Activated naive CD4-positive, alpha-beta T cell treated with Interleukin-2 at 50 U/mL for 16 hours (primary cell): ENCODE measurements around the gene IGFBP1.
A peak's percentile ranks its signal among the peaks of the same experiment; 100 is the strongest.

ENCODE experiments used
- DNase-seq: peaks from one replicate; pipeline ENCODE4 v3.0.0-alpha.2; 2020

The IGFBP1 gene

GRCh38 chr7:45909561-45909960 lies 21.3 kb downstream of the IGFBP1 start:
- DNase-seq = no peak

- DNase-seq = no peak
These were observed 22.6 kb downstream of the IGFBP1 start for GRCh38 chr7:45910855-45911254.

DNA sequence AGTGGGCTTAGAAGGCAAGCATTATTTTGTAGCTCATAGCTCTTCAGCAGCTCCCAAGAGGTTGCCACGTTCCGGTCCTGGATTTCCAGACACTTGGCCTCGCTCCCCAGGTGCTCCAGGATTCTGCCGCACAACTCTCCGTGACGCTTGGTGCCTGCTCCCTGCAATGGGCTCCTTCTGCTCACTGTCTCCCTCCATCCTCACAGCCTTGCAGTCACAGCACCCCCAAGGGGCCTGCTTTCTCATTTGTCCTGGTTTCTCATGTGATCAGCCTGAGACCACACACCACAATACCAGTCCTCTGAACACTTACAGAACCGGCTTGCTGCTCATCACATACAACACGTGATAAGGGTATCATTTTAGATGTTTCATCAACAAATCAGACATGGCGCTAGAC lies 23.0 kb downstream of the IGFBP1 start:
- no peak for DNase-seq

DNA sequence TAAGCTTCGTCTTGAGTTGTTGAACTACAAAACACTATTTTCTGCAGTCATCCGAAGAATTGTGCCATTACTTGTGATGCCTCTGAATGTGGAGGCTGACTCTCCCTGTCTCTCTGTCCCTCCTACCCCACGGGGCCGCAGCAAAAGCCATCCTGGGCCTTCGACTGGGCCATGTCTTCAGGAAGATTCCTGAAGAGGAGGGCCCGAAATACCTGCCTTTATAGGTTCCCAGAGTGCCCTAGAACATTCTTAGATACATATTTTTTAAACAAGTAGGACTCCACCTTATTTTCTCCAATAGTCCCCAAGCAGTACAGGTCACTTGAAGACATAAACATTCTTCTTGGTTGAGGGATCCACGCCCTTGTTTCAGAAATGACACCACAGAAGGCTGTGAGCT lies 24.7 kb downstream of the IGFBP1 start:
- DNase-seq = no peak

GRCh38 chr7:45914911-45915310 lies 26.6 kb downstream of the IGFBP1 start:
- no peak for DNase-seq

GRCh38 chr7:45915606-45916005 lies 27.3 kb downstream of the IGFBP1 start:
- DNase-seq = no peak

- DNase-seq = no peak
These were observed 28.8 kb downstream of the IGFBP1 start for GRCh38 chr7:45917064-45917463.

DNA sequence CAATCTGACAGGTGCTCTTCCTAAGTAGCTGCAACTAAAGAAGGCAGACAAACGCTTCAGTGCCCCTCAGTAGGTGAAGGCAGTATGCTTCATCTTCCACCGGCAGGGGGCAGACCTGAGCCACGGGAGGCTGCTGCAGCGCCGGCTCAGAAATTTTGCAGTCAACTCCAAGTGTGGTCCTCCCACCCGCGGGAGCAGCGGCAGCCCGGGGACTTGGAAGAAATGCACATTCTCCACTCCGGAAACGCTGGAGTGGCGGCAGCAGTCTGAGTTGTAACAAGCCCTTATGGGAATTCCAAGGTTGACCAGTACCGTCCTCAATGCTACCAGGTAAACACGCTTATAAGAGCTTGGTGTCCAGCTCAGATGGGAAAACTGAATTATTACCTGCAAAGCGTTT lies 29.4 kb downstream of the IGFBP1 start:
- DNase-seq = peak; percentile 76

DNA sequence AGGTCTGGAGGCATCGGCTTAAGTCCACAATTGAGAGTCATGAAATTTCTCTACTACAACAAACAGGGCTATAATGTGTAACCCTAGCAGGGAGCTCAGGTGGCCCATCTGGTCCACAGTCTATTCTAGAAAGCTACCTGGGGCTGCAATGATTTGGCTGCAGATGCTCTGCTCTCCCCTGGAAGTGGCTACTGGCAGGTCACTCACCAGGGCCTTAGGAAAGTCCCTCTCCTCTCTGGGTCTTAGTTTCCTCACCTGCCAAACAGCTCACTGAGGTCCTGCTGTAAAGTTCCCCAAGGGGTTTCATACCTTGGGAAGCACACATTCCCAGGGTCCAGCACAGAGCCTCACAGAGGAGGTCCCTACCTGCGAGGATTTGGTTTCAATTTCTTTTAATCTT lies 30.3 kb downstream of the IGFBP1 start:
- no peak for DNase-seq

DNA sequence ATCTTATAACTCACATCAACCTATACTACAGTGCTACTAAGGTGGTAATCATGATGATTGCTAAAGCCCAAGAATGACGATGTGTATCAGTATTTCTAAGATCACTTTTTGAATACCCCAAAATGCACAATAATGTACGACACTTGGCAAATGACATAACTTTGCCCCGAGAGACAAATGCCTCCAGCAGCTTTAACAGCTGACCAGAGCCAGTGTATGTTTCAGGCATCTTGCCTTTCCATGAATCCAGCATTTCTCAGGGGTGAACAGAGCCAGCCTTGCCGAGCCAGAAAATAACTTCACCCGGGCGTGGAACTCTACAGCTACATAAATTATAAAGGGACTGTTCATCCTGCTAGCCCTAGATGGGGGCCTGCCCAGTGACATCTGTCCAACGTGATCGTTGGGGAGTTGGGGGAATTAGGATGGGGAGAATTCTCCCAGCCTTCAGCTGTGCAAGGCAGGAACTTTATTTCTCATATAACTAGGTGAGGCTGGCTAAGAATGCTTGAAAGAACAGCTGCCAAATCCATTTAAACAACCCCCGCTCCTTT lies 31.0 kb downstream of the IGFBP1 start:
- no peak for DNase-seq

- no peak for DNase-seq
These were observed 31.7 kb downstream of the IGFBP1 start for GRCh38 chr7:45919993-45920459.

DNA sequence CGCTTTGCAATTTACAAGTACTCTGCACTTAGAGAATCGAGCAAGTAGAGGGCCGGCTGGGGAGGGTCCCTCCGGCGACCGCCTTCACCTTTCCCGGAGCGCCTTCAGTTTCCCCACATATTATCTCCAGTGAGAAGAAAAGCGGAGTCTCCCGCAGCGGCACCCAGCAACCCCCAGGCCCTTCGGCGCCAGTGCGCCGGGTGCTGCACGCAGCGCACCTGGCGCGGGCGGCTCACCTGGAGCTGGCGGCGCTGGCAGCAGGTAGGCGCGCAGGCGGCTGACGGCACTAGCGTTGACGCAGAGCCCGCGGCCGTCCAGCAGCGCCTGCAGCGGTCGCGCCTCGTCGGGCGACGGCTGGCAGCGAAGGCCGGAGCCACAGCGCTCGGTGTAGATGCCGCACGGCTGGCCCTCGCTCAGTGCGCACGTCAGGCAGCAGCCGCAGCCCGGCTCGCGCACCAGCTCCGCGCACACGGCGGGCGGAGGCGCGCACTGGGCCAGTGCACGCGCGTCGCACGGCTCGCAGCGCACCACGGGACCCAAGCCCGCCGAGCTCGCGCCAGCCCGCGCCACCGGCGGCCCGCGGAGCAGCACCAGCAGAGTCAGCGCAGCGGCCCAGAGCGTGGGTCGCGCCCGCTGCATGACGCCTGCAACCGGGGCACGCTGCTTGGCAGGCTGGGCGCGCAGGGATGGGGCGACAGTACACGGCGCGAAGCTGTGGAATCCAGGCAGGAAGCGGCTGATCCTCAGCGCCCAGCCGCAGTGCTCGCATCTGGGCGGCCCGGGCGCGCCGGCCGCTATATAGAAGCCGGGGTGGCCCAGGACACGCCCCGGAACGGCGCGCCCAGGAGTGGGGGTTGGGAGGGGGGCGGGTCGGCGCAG lies 32.5 kb downstream of the IGFBP1 start, which contains the start of gene IGFBP3:
Gene IGFBP3, minus strand, starts transcription at position 771 of the 879 bp plus-strand sequence. Its CDS starts 132 bp downstream, at position 639.
- peak; percentile 13 for DNase-seq

GRCh38 chr7:45921381-45921698 lies 33.1 kb downstream of the IGFBP1 start:
- no peak for DNase-seq

DNA sequence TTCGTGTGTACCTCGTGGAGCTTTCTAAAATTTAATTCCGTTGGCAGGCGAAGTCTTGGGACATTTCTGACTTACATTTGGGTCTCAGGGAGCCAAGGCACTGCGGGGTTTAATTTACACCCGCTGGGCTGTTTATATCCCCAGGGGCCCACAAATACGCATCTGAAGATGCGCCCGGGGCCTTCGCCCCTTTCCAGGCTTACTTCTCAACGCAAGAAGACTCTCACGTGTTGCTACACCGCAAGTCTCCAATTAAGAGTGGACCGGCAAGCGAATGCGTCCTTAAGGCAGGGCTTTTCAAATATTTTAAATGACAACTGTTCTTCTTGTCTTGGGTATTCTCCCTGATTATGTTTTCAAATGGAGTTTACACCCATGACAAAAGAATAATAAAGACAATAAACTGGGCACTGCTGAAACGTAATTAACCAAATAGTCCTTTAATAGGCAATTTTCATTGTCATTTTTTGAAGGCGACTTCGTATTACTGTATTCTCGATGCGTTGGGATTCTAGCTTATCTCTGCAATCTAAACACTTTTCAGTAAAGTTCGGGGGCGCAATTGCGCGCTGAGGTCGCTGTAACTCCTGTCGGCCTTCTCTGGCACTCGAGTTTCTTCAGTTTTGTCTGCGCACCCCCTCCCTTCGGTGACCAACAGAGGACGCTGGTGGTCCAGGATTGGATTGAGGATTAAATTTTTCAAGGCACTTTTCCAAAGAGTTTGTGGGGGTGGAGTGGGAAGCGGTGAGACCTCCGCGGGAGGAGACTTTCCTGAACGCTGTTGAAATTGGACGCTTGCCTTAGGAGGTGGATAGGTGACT lies 33.6 kb downstream of the IGFBP1 start:
- no peak for DNase-seq

GRCh38 chr7:45922810-45923209 lies 34.5 kb downstream of the IGFBP1 start:
- DNase-seq = no peak

GRCh38 chr7:45923290-45923689 lies 35.0 kb downstream of the IGFBP1 start:
- peak; percentile 54 for DNase-seq

DNA sequence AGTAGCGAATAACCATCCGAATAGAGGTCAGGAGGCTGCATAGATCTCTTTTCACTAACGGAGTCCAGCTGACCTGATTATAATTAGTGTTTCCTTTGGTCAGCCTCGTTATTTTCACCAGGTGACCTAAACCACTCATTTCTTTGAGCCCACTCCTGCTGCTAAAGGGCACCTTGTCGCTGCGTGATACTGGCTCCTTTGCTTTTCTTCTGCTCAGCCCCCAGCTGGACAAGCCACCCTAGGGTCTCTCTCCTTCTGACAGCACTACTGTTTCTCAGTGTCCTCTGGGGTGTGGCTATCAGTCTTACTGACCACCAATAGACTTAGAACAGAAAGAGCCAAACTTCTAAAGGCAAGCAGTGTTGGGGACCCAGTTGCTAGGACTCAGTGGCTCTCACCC lies 35.5 kb downstream of the IGFBP1 start:
- no peak for DNase-seq

DNA sequence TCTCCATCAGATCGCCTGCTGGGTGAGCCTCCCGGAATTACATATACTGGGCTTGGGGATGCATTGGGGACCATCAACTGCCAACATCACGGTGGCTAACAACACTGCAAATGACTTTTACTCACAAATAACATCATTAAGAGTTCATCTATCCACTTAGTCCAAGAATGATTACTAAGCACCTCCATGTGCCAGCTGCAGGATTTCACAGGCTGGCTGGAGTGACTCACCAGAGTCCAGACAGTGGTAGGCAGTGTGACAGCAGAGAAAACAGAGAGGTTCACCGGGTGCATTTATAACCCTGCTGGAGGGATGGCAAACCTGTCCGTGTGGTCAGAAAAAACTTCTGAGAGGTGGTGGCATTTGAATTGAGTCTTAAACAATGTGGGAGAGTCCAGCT lies 36.0 kb downstream of the IGFBP1 start:
- DNase-seq = no peak

GRCh38 chr7:45927721-45928120 lies 39.4 kb downstream of the IGFBP1 start:
- no peak for DNase-seq

DNA sequence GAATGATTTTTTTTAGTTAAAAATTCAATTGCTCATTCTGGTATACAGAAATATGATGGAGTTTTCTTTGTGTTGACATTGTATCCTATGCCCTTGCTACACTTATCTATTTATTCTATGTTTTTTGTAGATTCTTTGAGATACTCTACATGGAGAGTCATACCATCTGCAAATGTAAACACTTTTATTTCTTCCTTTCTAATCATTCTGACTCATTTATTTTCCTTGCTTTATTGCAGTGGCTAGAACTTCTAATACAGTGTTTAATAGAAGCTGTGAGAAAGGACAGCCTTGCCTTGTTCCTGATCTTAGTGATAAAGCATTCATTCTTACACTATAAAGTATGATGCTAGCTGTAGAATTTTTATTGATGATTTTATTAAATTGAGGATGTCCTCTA lies 42.7 kb downstream of the IGFBP1 start:
- no peak for DNase-seq

DNA sequence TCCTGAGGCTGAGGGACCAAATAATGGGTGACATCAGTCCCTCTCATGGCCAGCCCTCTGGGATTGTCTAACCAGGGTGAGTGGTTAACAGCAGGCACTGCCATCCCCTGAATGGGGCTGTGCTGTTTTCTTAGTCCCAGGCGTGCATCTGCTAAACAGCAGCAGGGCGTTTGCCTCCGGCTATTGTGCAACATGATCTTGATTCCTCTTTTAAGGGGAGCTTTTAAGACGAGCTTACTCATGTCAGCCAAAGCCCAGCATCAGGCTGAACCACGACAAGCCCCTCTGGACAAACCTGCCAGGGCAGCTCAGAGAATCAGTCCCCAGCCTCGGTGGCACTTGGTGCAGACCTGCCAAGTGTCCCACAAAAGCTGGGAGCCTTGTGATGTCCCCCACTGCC lies 49.0 kb downstream of the IGFBP1 start:
- no peak for DNase-seq

DNA sequence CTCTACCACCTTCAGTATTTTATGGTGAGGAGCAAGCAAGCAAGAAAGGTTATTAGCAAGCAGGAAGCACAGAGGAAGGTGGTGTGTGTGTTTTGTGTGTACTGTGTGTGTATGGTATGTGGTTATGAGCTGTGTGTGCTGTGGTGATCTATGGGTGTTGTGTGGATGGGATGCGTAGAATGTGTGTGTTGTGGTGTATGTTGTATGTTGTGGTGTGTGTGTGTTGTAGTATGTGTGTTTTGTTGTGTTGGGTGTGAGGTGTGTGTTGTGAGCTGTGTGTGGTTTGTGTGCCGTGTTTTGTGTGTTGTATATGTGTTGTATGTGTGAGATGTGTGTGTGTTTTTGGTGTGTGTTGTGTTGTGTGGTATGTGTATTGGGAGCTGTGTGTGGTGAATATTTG lies 49.6 kb downstream of the IGFBP1 start:
- no peak for DNase-seq

GRCh38 chr7:45938626-45939302 lies 50.5 kb downstream of the IGFBP1 start:
- no peak for DNase-seq
